RWPE1 (cell line): ENCODE measurements around the gene CENPB.

Experiments
- CTCF ChIA-PET: fragments of 350-600 bp; sonication (Branson Sonifier 250); formaldehyde crosslinking; extraction: SDS; loops from one replicate; lab custom pipeline; 2021; lab: Yijun Ruan, JAX
- POLR2A ChIA-PET: fragments of 400-600 bp; formaldehyde crosslinking; extraction: SDS; loops from one replicate; lab custom pipeline; 2020; ENCODE audit warnings: antibody characterized with exemption; ENCODE audit not compliant: low non-redundant PET; lab: Yijun Ruan, JAX
- DNase-seq: peaks from one replicate; pipeline ENCODE4 v3.0.0; 2012; ENCODE audit warnings: low spot score
- H3K27ac ChIP-seq: fragments of 450-650 bp; 2 replicates; pipeline ENCODE4 v1.5.1; 2017
- CTCF ChIP-seq: fragments of 450-650 bp; conservative IDR thresholded peaks from 2 replicates; pipeline ENCODE4 v1.5.1; 2017; ENCODE audit warnings: low read depth, mild to moderate bottlenecking

Gene CENPB

GRCh38 chr20:3803854-3804253 lies 17.3 kb upstream of the CENPB start:
- POLR2A ChIA-PET = interaction anchor here (0.7 to 1.1 kb wide), 2 partner anchors 14 to 35 kb away, joined by 3 to 6 read pairs; no protein-coding TSS in a partner anchor
- DNase-seq = no peak
- CTCF ChIA-PET = no interaction called here
- H3K27ac ChIP-seq = peak overlapping the region; percentile 100
- TF ChIP-seq CTCF = no peak

- TF ChIP-seq CTCF = no peak
- CTCF ChIA-PET = no interaction called here
- POLR2A ChIA-PET = interaction anchor here (0.7 to 1.1 kb wide), 2 partner anchors 15 to 36 kb away, joined by 3 to 6 read pairs; no protein-coding TSS in a partner anchor
- H3K27ac ChIP-seq = peak overlapping the region; percentile 100
- no peak for DNase-seq
These were observed 16.7 kb upstream of the CENPB start for GRCh38 chr20:3803289-3803688.

- peak overlapping the region; percentile 100 for H3K27ac ChIP-seq
- ChIA-PET POLR2A (interaction anchor here (1.1 kb wide), 1 partner anchor 15 kb away, joined by 6 read pairs; no protein-coding TSS in a partner anchor), CTCF (interaction anchor here (0.7 kb wide), 1 partner anchor 144 kb away, joined by 5 read pairs; no protein-coding TSS in a partner anchor)
These were observed 16.1 kb upstream of the CENPB start for GRCh38 chr20:3802524-3803239.

GRCh38 chr20:3801846-3802245 lies 15.3 kb upstream of the CENPB start:
- ChIA-PET POLR2A (no interaction called here), CTCF (no interaction called here)
- TF ChIP-seq CTCF = no peak
- DNase-seq = no peak
- peak overlapping the region; percentile 100 for H3K27ac ChIP-seq

More at GRCh38 chr20:3802524-3803239, 16.1 kb upstream of the CENPB start:
- no peak for TF ChIP-seq CTCF
- DNase-seq = no peak

- ChIA-PET CTCF (interaction anchor here (2.5 kb wide), 1 partner anchor 17 kb away, joined by 10 read pairs; no protein-coding TSS in a partner anchor), POLR2A (no interaction called here)
- DNase-seq = no peak
- H3K27ac ChIP-seq = peak overlapping the region; percentile 100
- TF ChIP-seq CTCF = no peak
These were observed 14.8 kb upstream of the CENPB start for GRCh38 chr20:3801299-3801698.

- H3K27ac ChIP-seq = peak overlapping the region; percentile 100
- TF ChIP-seq CTCF = no peak
- DNase-seq = no peak
- CTCF ChIA-PET = interaction anchor here (2.5 kb wide), 1 partner anchor 18 kb away, joined by 10 read pairs; no protein-coding TSS in a partner anchor
- POLR2A ChIA-PET = no interaction called here
These were observed 14.3 kb upstream of the CENPB start for GRCh38 chr20:3800878-3801260.
